Measurements from ENCODE around the gene IFITM5.

- TF ChIP-seq FOXM1 (IDR thresholded peaks at IDR 0.05; ENCODE audit: borderline replicate concordance) (no peak), FOXK2 (IDR thresholded peaks at IDR 0.05) (no peak)
These were observed 15.8 kb downstream of the IFITM5 start for GRCh38 chr11:283405-284104.

All from HEK293T (cell line).